ENCODE data around the gene BBS10.
A peak's percentile ranks its signal among the peaks of the same experiment; 100 is the strongest.
"Not testable (repeated sequence)": the region's sequence is repeated elsewhere in the genome, so short reads cannot be mapped to it uniquely, and the experiment has no call there.

The BBS10 gene

GRCh38 chr12:76348079-76348901, at the start of gene BBS10:
TSS of gene BBS10 (minus strand) at chr12:76348415. CDS start at chr12:76348358, 57 bp downstream.
- peak; percentile 69 to 85 for DNase-seq (ENCODE audit: low read depth in 1 of 2, low spot score in 1 of 2)

GRCh38 chr12:76391461-76391860, 43.2 kb upstream of the BBS10 start:
- DNase-seq (ENCODE audit: low read depth in 1 of 2, low spot score in 1 of 2) = no peak

GRCh38 chr12:76387614-76388013, 39.4 kb upstream of the BBS10 start:
- no peak for DNase-seq (ENCODE audit: low read depth in 1 of 2, low spot score in 1 of 2)

GRCh38 chr12:76384560-76384959, 36.3 kb upstream of the BBS10 start:
- no peak for DNase-seq (ENCODE audit: low read depth in 1 of 2, low spot score in 1 of 2)

- no peak for DNase-seq (ENCODE audit: low read depth in 1 of 2, low spot score in 1 of 2)
Observed at GRCh38 chr12:76383988-76384387, 35.8 kb upstream of the BBS10 start.

GRCh38 chr12:76379261-76379660, 31.0 kb upstream of the BBS10 start:
- DNase-seq (ENCODE audit: low read depth in 1 of 2, low spot score in 1 of 2) = no peak

GRCh38 chr12:76376876-76377275, 28.7 kb upstream of the BBS10 start:
- DNase-seq (ENCODE audit: low read depth in 1 of 2, low spot score in 1 of 2) = not testable (repeated sequence)

GRCh38 chr12:76375939-76376338, 27.7 kb upstream of the BBS10 start:
- DNase-seq (ENCODE audit: low read depth in 1 of 2, low spot score in 1 of 2) = no peak

- no peak for DNase-seq (ENCODE audit: low read depth in 1 of 2, low spot score in 1 of 2)
Observed at GRCh38 chr12:76375470-76375869, 27.3 kb upstream of the BBS10 start.

DNA sequence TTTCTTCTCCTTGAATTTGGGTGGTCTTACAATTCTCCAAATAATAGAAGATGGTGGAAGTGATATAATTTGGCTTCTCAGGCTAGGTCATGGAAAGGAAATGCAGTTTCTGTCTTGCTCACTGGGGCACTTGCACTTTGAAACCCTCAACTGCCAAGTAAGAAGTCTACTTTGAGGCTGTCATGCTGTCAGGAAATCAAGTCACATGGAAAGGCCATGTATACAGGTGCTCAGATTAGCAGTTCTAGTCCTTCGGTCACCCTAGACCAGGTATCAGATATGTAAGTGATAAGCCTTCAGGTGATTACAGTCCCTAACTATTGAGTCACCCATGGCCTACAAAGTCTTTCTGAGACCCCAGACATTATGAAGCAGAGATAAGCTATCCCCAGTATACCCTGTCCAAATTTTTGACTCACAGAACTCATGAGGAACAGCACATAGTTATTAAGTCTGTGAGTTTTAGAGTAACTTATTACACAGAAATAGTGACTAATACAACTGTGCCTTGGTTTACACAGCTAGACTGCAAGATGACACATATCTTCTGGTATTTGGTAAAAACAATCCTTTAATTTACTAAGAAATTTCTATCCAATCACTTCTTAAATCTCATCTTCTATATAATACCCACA, 26.3 kb upstream of the BBS10 start:
- no peak for DNase-seq (ENCODE audit: low read depth in 1 of 2, low spot score in 1 of 2)

- DNase-seq (ENCODE audit: low read depth in 1 of 2, low spot score in 1 of 2) = no peak
Observed at GRCh38 chr12:76368230-76368629, 20.0 kb upstream of the BBS10 start.

GRCh38 chr12:76366163-76366562, 17.9 kb upstream of the BBS10 start:
- DNase-seq (ENCODE audit: low read depth in 1 of 2, low spot score in 1 of 2) = no peak

GRCh38 chr12:76364131-76364530, 15.9 kb upstream of the BBS10 start:
- not testable (repeated sequence) for DNase-seq (ENCODE audit: low read depth in 1 of 2, low spot score in 1 of 2)

DNA sequence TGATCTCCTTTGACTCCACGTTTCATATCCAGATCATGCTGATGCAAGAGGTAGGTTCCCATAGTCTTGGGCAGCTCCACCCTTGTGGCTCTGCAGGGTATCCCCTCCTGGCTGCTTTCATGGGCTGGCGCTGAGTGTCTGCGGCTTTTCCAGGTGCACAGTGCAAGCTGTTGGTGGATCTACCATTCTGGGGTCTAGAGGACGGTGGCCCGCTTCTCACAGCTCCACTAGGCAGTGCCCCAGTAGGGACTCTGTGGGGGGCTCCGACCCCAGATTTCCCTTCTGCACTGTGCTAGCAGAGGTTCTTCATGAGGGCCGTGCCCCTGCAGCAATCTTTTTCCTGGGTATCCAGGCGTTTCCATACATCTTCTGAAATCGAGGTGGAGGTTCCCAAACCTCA, 12.1 kb upstream of the BBS10 start:
- no peak for DNase-seq (ENCODE audit: low read depth in 1 of 2, low spot score in 1 of 2)

DNA sequence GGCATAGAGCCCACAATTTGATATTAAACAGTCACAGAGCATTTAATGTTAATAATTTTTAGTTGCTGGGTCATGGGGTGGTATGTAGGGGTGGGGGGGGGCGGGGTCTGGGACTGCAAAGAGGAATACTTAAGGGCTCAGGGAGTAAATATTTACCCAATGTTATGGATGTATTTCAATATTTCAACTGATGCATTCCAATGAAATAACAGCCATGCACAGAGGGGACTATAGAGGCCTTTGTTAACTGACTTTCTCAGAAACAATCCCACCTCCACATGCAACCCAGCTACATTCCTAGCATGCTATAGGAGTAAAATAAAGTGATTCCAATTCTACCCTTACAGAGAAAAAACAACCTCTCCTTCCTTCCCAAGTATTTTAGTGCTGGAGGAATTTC, 7.9 kb upstream of the BBS10 start:
- no peak for DNase-seq (ENCODE audit: low read depth in 1 of 2, low spot score in 1 of 2)

DNA sequence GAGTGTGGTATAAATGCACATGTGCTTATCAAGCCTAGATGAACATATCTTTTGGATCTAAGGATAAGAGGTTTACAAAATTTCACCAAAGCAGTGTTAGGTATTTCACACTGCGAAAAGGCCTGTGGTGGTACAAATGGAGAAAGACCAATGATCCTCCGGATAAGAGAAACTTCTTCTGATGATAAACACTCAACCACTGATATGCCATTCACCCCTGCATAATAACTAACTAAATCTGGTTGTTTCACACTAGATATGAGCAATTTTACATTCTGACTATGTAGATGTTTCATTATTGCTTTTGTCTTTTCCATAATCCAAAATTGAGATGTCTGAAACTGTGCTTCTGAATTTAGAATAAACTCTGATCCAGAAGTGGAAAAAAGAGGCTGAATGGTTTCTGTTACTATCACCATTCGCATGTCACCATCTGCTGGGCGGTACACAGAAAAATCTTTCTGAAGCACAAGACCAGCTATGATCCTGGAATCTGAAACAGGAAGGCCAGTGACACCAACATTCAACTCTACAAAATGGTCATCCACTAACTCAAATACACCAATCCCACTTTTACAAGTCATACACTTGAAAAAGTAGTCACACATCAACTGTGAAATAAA, 1.3 kb downstream of the BBS10 start:
- peak in 1 of 2 donors; percentile 7 for DNase-seq (ENCODE audit: low read depth in 1 of 2, low spot score in 1 of 2)

GRCh38 chr12:76346236-76346635, 2.0 kb downstream of the BBS10 start:
- no peak for DNase-seq (ENCODE audit: low read depth in 1 of 2, low spot score in 1 of 2)

DNA sequence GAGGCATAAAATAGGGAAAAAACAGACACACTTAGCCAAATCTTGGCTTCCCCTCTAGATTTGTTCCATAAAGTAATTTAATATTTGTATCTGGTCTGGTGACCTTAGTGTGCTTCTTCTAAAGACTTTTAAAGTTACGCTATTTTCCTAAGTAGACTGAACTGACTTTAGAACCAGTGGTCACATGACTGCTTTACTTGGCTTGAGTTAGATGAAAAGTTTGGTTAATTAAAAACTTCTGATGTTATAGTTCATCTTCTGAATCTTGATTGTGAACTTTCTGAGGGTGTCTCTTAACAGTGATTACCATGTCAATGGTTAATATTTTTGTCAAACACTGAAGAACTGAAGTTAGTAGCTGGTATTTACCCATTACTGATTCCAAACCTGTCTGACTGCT, 2.6 kb downstream of the BBS10 start:
- DNase-seq (ENCODE audit: low read depth in 1 of 2, low spot score in 1 of 2) = no peak

GRCh38 chr12:76341436-76342030, 6.7 kb downstream of the BBS10 start:
- no peak for DNase-seq (ENCODE audit: low read depth in 1 of 2, low spot score in 1 of 2)

GRCh38 chr12:76340680-76341435, 7.4 kb downstream of the BBS10 start:
- no peak for DNase-seq (ENCODE audit: low read depth in 1 of 2, low spot score in 1 of 2)

DNA sequence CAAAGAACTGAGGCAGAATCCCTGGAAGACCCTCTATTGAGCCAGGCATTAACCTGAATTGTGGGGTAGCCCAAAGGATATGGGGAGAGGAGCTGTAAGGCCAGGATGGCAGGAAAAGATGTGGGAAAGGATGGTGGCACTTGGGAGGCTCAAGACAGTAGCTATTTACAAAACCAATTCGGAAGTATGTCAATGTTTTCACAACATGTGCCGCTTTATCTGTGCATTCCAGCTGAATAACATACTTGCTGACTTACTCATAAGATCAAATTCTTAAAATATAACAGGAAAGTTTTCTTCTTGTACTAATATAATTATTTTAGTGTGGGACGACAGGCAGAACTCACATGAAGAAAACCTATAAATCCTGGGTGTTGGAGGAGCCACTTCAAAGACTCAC, 10.6 kb downstream of the BBS10 start:
- no peak for DNase-seq (ENCODE audit: low read depth in 1 of 2, low spot score in 1 of 2)
